Body of pancreas (tissue), 4 donors: Measurements from ENCODE around the gene TESK1. TPM values are rescaled to one million over a fixed set of nuclear protein-coding genes. Genes with fewer than 3 reads are reported as not detected.

Source experiments
- ATAC-seq: fragments of 150-250 bp; one replicate; pipeline ENCODE4 v1.9.1; 2016
- DNase-seq, 4 donors: peaks; one replicate each; pipeline ENCODE4 v3.0.0-alpha.2; 2019
- H3K27ac ChIP-seq, 4 donors: fragments of 200-600 bp; sonication (generic); 1 replicate in 3 of 4; 2 replicates in 1 of 4; pipeline versions ENCODE4 v1.5.1 to v1.6.1; 2016 to 2019; ENCODE audit warnings: mild to moderate bottlenecking in 1 of 4, mixed read lengths in 1 of 4, moderate library complexity in 1 of 4
- H3K27me3 ChIP-seq, 2 donors: fragments of 200-600 bp; sonication (generic); one replicate each; pipeline ENCODE4 v1.6.0; 2016; ENCODE audit warnings: mild to moderate bottlenecking in 1 of 2
- H3K36me3 ChIP-seq, 2 donors: fragments of 200-600 bp; sonication (generic); replicated peaks in 1 of 2; 2 replicates each; pipeline ENCODE4 v1.5.1; 2016; ENCODE audit warnings: low read depth in 2 of 2; ENCODE audit not compliant: insufficient read depth in 1 of 2
- H3K4me1 ChIP-seq: fragments of 200-600 bp; sonication (generic); one replicate; pipeline ENCODE4 v1.6.0; 2016
- H3K4me3 ChIP-seq, 2 donors: fragments of 200-600 bp; sonication (generic); 1 replicate in 1 of 2; 2 replicates in 1 of 2; pipeline ENCODE4 v1.5.1; 2016 to 2019
- H3K9me3 ChIP-seq, 3 donors: fragments of 200-600 bp; sonication (generic); 1 replicate in 2 of 3; 2 replicates in 1 of 3; pipeline ENCODE4 v1.5.1; 2016
- POLR2A ChIP-seq, 3 donors: fragments of 450-650 bp; IDR thresholded peaks; one replicate each; pipeline ENCODE4 v1.6.1; 2016; ENCODE audit warnings: antibody characterized with exemption in 3 of 3, mild to moderate bottlenecking in 2 of 3
- WGBS, 2 donors: methylation state at CpG; one replicate each; pipeline ENCODE4 v1.1.5; 2017; 5-methylcytosine and 5-hydroxymethylcytosine counted together
- intact Hi-C: fragments of 100-400 bp; cut with DNase I; formaldehyde crosslinking; loops from one replicate; pipeline ENCODE4 v1.15.1; 2023
- microRNA-seq, 2 donors: library from miRNA; unstranded; fragments of <30 nt; microRNA quantifications; one replicate each; pipeline ENCODE4, GENCODE V29; 2016; ENCODE audit warnings: borderline number of aligned reads in 2 of 2, borderline replicate concordance in 2 of 2
- small RNA-seq: library from RNA; depleted of rRNA; stranded (forward); fragments of <200 nt; gene quantifications from one replicate; pipeline ENCODE3, GENCODE V24; 2016
- total RNA-seq, 2 donors: library from RNA; depleted of rRNA; stranded (reverse); fragments of >200 nt; gene quantifications; one replicate each; pipeline ENCODE4 v1.1.0, GENCODE V29; 2016
- TF ChIP-seq, protein P1 (sequence below), 7 experiments: fragments of 450-650 bp in 4 of 7; fragments of 200-600 bp in 3 of 7; sonication (generic) in 3 of 7; IDR thresholded peaks; one replicate each; pipeline ENCODE4 v1.5.1; 2016 to 2019; ENCODE audit warnings: antibody characterized with exemption in 7 of 7

TESK1 gene
- total RNA-seq, 2 donors from 2014 or later: 13.0 to 20.1 TPM

- no peak for ATAC-seq
- no peaks in the 10 kb centered on the region for H3K27me3 ChIP-seq
- H3K27ac ChIP-seq: peak overlapping the region; percentile 90 to 99 (median 96)
- no peaks in the 10 kb centered on the region for H3K36me3 ChIP-seq
- TF ChIP-seq POLR2A (IDR thresholded peaks at IDR 0.05): no peak
- TF ChIP-seq, protein P1, sequence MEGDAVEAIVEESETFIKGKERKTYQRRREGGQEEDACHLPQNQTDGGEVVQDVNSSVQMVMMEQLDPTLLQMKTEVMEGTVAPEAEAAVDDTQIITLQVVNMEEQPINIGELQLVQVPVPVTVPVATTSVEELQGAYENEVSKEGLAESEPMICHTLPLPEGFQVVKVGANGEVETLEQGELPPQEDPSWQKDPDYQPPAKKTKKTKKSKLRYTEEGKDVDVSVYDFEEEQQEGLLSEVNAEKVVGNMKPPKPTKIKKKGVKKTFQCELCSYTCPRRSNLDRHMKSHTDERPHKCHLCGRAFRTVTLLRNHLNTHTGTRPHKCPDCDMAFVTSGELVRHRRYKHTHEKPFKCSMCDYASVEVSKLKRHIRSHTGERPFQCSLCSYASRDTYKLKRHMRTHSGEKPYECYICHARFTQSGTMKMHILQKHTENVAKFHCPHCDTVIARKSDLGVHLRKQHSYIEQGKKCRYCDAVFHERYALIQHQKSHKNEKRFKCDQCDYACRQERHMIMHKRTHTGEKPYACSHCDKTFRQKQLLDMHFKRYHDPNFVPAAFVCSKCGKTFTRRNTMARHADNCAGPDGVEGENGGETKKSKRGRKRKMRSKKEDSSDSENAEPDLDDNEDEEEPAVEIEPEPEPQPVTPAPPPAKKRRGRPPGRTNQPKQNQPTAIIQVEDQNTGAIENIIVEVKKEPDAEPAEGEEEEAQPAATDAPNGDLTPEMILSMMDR (IDR thresholded peaks at IDR 0.05): no peak
- no peak for DNase-seq
- WGBS, 2 donors: 50 to 53% methylated on average over 3 of the region's 3 CpGs
- H3K9me3 ChIP-seq: no peaks in the 10 kb centered on the region
- no peak overlapping the region for H3K4me3 ChIP-seq
- intact Hi-C loops: no loop called here
- peaks cover 37% of the 10 kb centered on the region for H3K4me1 ChIP-seq
Observed at GRCh38 chr9:35659340-35659739, 54.3 kb downstream of the TESK1 start.

Small RNA genes within 50 kb of the gene (microRNA-seq; reads per million reads assigned to microRNA genes)
- gene MIR4667: 0 to 0.93 reads per million in 2 donors

Small RNA genes within 50 kb of the gene (small RNA-seq; reads per million reads assigned to genes)
- not detected for gene MIR4667
- gene RMRP: not detected
- gene RPS29P17: not detected

Other genes with a start within 250 kb of the TESK1 start
- gene RUSC2, start 115.2 kb upstream of the TESK1 start, total RNA-seq: 10 to 100 TPM; 16.9 to 27.4 TPM
- gene CD72, start 13.2 kb downstream of the TESK1 start, total RNA-seq: 1 to 10 TPM; 3.3 to 3.9 TPM
- gene SIT1, start 45.7 kb downstream of the TESK1 start, total RNA-seq: under 1 TPM in 1 of 2 donors, not detected in 1; 0.26 TPM
- 1,000 to 10,000 TPM in 1 of 2 donors, 100 to 1,000 TPM in 1; 887 to 2,577 TPM for gene RMRP, start 52.8 kb downstream of the TESK1 start, total RNA-seq
- 10 to 100 TPM; 15.8 to 42.2 TPM for gene CCDC107, start 53.0 kb downstream of the TESK1 start, total RNA-seq
- under 1 TPM in 1 of 2 donors, not detected in 1; 0.26 TPM for gene ARHGEF39, start 59.9 kb downstream of the TESK1 start, total RNA-seq
- 10 to 100 TPM in 1 of 2 donors, 1 to 10 TPM in 1; 2.6 to 21.8 TPM for gene CA9, start 68.7 kb downstream of the TESK1 start, total RNA-seq
- gene TPM2, start 84.7 kb downstream of the TESK1 start, total RNA-seq: 100 to 1,000 TPM in 1 of 2 donors, 10 to 100 TPM in 1; 75.8 to 132 TPM
- 100 to 1,000 TPM in 1 of 2 donors, 10 to 100 TPM in 1; 93.7 to 130 TPM for gene TLN1, start 126.9 kb downstream of the TESK1 start, total RNA-seq
- gene CREB3, start 127.4 kb downstream of the TESK1 start, total RNA-seq: 10 to 100 TPM; 31.9 to 32.6 TPM
- 100 to 1,000 TPM in 1 of 2 donors, 10 to 100 TPM in 1; 54.2 to 111 TPM for gene GBA2, start 144.0 kb downstream of the TESK1 start, total RNA-seq
- 10 to 100 TPM; 15.3 to 18.1 TPM for gene RGP1, start 144.0 kb downstream of the TESK1 start, total RNA-seq
- not detected for gene MSMP, start 149.0 kb downstream of the TESK1 start, total RNA-seq
- 10 to 100 TPM in 1 of 2 donors, 1 to 10 TPM in 1; 5.4 to 20.1 TPM for gene NPR2, start 186.3 kb downstream of the TESK1 start, total RNA-seq
- gene SPAG8, start 207.0 kb downstream of the TESK1 start, total RNA-seq: 1 to 10 TPM in 1 of 2 donors, not detected in 1; 1.6 TPM
- 10 to 100 TPM; 33.3 to 35.0 TPM for gene HINT2, start 209.8 kb downstream of the TESK1 start, total RNA-seq
- under 1 TPM in 1 of 2 donors, not detected in 1; 0.33 TPM for gene FAM221B, start 223.5 kb downstream of the TESK1 start, total RNA-seq
- gene TMEM8B, start 224.0 kb downstream of the TESK1 start, total RNA-seq: 1 to 10 TPM; 7.3 to 7.9 TPM